HCT116 (cell line): ENCODE results near the gene CDHR4. TPM values are rescaled to one million over a fixed set of nuclear protein-coding genes. Genes with fewer than 3 reads are reported as not detected.
A peak's percentile ranks its signal among the peaks of the same experiment; 100 is the strongest.

Source experiments
- ATAC-seq: fragments of 200-7000 bp; cut with Tn5 transposase; 2 replicates; pipeline ENCODE4 v1.9.1; 2020; ENCODE audit warnings: mild to moderate bottlenecking, moderate library complexity
- BruUV-seq: library from RNA; stranded (reverse); fragments of 400-500 nt; replicated peaks from 2 replicates; lab custom pipeline; 2021; lab: Mats Ljungman, UMichigan
- CTCF ChIA-PET: fragments of 300-600 bp; sonication (Branson Sonifier 250); formaldehyde crosslinking; loops from one replicate; lab custom pipeline; 2021; ENCODE audit warnings: antibody characterized with exemption; lab: Charles Lee
- POLR2A ChIA-PET: fragments of 300-600, 350-600 bp; sonication (Branson Sonifier 250); formaldehyde crosslinking; loops from one replicate; lab custom pipeline; 2021; ENCODE audit warnings: antibody characterized with exemption; lab: Charles Lee
- RAD21 ChIA-PET, 2 experiments: fragments of 300-600 bp; sonication (Branson Sonifier 250); formaldehyde crosslinking; loops; one replicate each; lab custom pipeline; 2023; ENCODE audit warnings: low total read pairs in 2 of 2; ENCODE audit not compliant: uncharacterized antibody in 2 of 2, unreplicated experiment in 2 of 2, low non-redundant PET in 1 of 2; lab: Charles Lee
- DNase-seq: peaks from one replicate; pipeline ENCODE4 v3.0.0-alpha.2; 2010; ENCODE audit warnings: low read depth, low spot score
- H2AFZ ChIP-seq: fragments of 200-600 bp; shearing (Covaris generic), sonication (generic); 2 replicates; pipeline ENCODE4 v1.6.1; 2017; ENCODE audit warnings: low read depth, mixed run types, mixed read lengths, antibody characterized with exemption, low read length; ENCODE audit not compliant: poor library complexity, severe bottlenecking
- H3K27ac ChIP-seq: 2 replicates; pipeline ENCODE4 v1.5.1; 2012; ENCODE audit warnings: low read depth, low read length
- H3K27me3 ChIP-seq: fragments of 200-600 bp; sonication (generic); 2 replicates; pipeline ENCODE4 v1.6.1; 2016; ENCODE audit warnings: mixed run types, low read length, mixed read lengths; ENCODE audit not compliant: insufficient read depth
- H3K36me3 ChIP-seq, 2 experiments: fragments of 200-500 bp in 1 of 2; fragments of 200-600 bp in 1 of 2; sonication (Bioruptor generic) in 1 of 2; sonication (generic) in 1 of 2; 2 replicates each; pipeline versions ENCODE4 v1.5.1 to v1.6.1; 2014 to 2016; ENCODE audit warnings: low read length in 2 of 2, inconsistent platforms in 1 of 2, mixed read lengths in 1 of 2, mixed run types in 1 of 2; ENCODE audit not compliant: insufficient read depth in 2 of 2, control insufficient read depth in 1 of 2
- H3K4me1 ChIP-seq, 2 experiments: fragments of 200-600 bp in 1 of 2; sonication (generic) in 1 of 2; 2 replicates each; pipeline versions ENCODE4 v1.5.1 to v1.6.1; 2012 to 2017; ENCODE audit warnings: low read length in 2 of 2, inconsistent platforms in 1 of 2, mild to moderate bottlenecking in 1 of 2, mixed read lengths in 1 of 2, mixed run types in 1 of 2, moderate library complexity in 1 of 2; ENCODE audit not compliant: insufficient read depth in 2 of 2, control insufficient read depth in 1 of 2
- H3K4me2 ChIP-seq: fragments of 200-600 bp; sonication (generic); 2 replicates; pipeline ENCODE4 v1.6.1; 2017; ENCODE audit warnings: mixed run types, low read length, mixed read lengths
- H3K4me3 ChIP-seq, 2 experiments: fragments of 200-600 bp in 1 of 2; sonication (generic) in 1 of 2; replicated peaks in 1 of 2; 2 replicates each; pipeline ENCODE4 v1.5.1; 2011 to 2016; ENCODE audit warnings: low read length in 2 of 2, control low read depth in 1 of 2, low read depth in 1 of 2, mild to moderate bottlenecking in 1 of 2, mixed read lengths in 1 of 2, mixed run types in 1 of 2
- H3K79me2 ChIP-seq: fragments of 200-600 bp; sonication (generic); 2 replicates; pipeline ENCODE4 v1.6.1; 2017; ENCODE audit warnings: mild to moderate bottlenecking, mixed run types, low read length, moderate library complexity, mixed read lengths; ENCODE audit not compliant: insufficient read depth
- H3K9ac ChIP-seq: fragments of 200-600 bp; sonication (generic); 2 replicates; pipeline ENCODE4 v1.6.1; 2016; ENCODE audit warnings: low read length, mixed read lengths
- H3K9me2 ChIP-seq: fragments of 200-600 bp; sonication (generic), shearing (Covaris generic); 2 replicates; pipeline ENCODE4 v1.6.1; 2017; ENCODE audit warnings: mixed run types, mild to moderate bottlenecking, moderate library complexity; ENCODE audit not compliant: insufficient read depth
- H3K9me3 ChIP-seq, 2 experiments: fragments of 200-500 bp in 1 of 2; fragments of 200-600 bp in 1 of 2; sonication (Bioruptor generic) in 1 of 2; sonication (generic) in 1 of 2; 2 replicates each; pipeline ENCODE4 v1.6.1; 2014 to 2017; ENCODE audit warnings: low read length in 2 of 2, mixed read lengths in 2 of 2, inconsistent platforms in 1 of 2, low read depth in 1 of 2, mild to moderate bottlenecking in 1 of 2, mixed run types in 1 of 2, moderate library complexity in 1 of 2; ENCODE audit not compliant: control insufficient read depth in 1 of 2, insufficient read depth in 1 of 2
- H4K20me1 ChIP-seq: fragments of 200-600 bp; sonication (generic), shearing (Covaris generic); 2 replicates; pipeline ENCODE4 v1.6.1; 2017; ENCODE audit warnings: mixed run types, mild to moderate bottlenecking, moderate library complexity; ENCODE audit not compliant: insufficient read depth
- EGR1 ChIP-seq: IDR thresholded peaks from 2 replicates; pipeline ENCODE4 v1.6.1; 2012; ENCODE audit warnings: low read depth
- EZH2 ChIP-seq: fragments of 200-600 bp; sonication (generic); IDR thresholded peaks from 2 replicates; pipeline ENCODE4 v1.6.1; 2017; ENCODE audit warnings: antibody characterized with exemption, mixed run types
- EZH2phosphoT487 ChIP-seq: fragments of 200-600 bp; IDR thresholded peaks from 2 replicates; pipeline ENCODE4 v1.6.1; 2018; ENCODE audit warnings: antibody characterized with exemption, borderline replicate concordance
- POLR2A ChIP-seq: IDR thresholded peaks from 2 replicates; pipeline ENCODE4 v1.7.0; 2011; ENCODE audit warnings: borderline replicate concordance; ENCODE audit not compliant: insufficient read depth, insufficient read length; ENCODE audit errors: extremely low read depth
- POLR2AphosphoS5 ChIP-seq: IDR thresholded peaks from 2 replicates; pipeline ENCODE4 v1.6.1; 2011; ENCODE audit warnings: mild to moderate bottlenecking, low read depth, low read length, moderate library complexity
- SIN3A ChIP-seq: IDR thresholded peaks from 2 replicates; pipeline ENCODE4 v1.6.1; 2012; ENCODE audit warnings: low read depth
- TCF7L2 ChIP-seq: IDR thresholded peaks from 2 replicates; pipeline ENCODE4 v1.7.0; 2011; ENCODE audit warnings: borderline replicate concordance, inconsistent platforms; ENCODE audit not compliant: insufficient read depth, insufficient read length; ENCODE audit errors: extremely low read depth
- YY1 ChIP-seq: IDR thresholded peaks from 2 replicates; pipeline ENCODE4 v1.6.1; 2011; ENCODE audit warnings: low read length, low read depth, moderate library complexity, mild to moderate bottlenecking; ENCODE audit not compliant: insufficient replicate concordance; ENCODE audit errors: extremely low read depth
- ZNF274 ChIP-seq: fragments of 200-500 bp; sonication (Bioruptor generic); IDR thresholded peaks from 2 replicates; pipeline ENCODE4 v1.6.1; 2014; ENCODE audit warnings: mild to moderate bottlenecking, low read depth, low read length, inconsistent platforms
- intact Hi-C: fragments of 100-400 bp; cut with micrococcal nuclease; formaldehyde crosslinking; loops from 2 replicates; pipeline ENCODE4 v1.10.0; 2022
- total RNA-seq: library from RNA; stranded (reverse); gene quantifications from one replicate; pipeline ENCODE4 v1.2.1, GENCODE V29; 2021; ENCODE audit not compliant: unreplicated experiment
- TF ChIP-seq, protein P1 (sequence below): IDR thresholded peaks from 2 replicates; pipeline ENCODE4 v1.6.1; 2012

CDHR4 gene
- total RNA-seq, 1 experiment from 2014 or later: not detected

DNA sequence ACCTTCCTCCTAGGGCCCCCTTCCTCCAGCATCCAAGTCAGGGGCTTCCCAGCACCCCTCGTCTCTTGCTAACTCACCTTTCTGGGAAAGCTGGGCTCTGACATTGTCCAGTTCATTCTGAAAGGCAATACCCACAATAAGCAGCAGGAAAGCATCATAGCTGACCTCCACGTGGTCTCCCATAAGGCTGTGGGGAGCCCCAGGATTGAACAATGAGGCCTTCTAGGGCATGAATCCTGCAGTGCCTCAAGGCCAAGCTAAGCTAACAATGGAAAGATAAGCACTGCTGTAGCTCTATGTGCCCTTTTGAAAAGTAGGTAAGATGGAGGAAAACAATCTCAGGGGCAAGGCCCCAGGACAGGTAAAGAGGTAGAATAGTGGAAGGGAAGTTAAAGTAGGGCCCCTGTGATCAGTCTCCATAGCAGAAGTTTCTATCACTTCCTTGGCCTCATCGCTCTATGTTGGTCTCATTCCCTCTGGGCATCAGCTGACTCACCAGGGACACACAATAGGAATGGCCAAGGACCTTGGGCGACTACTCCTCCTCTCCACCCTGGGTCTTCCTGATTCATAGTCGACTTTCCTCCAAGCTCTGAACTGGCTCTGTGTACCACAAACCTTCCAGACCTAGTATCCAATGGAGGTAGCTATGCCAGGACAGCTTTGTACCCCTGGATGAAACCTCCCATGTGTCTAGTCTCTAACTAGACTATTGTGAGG, 45.0 kb upstream of the CDHR4 start:
- no TSS peak for BruUV-seq
- Histone ChIP-seq H3K4me3 (no peak overlapping the region), H3K4me2 (no peak overlapping the region), H3K36me3 (peaks cover 18 to 39% of the 10 kb centered on the region in 2 experiments; a peak in 3 of 4 replicates), H3K4me1 (peaks cover 4 to 10% of the 10 kb centered on the region in 2 experiments; a peak in 1 of 4 replicates), H3K27me3 (no peaks in the 10 kb centered on the region), H3K27ac (no peak overlapping the region), H3K9me2 (no peaks in the 10 kb centered on the region), H4K20me1 (no peaks in the 10 kb centered on the region; the same call in 1 of the 2 replicates), H3K79me2 (peaks cover 5% of the 10 kb centered on the region; the same call in 1 of the 2 replicates), H3K9me3 (no peaks in the 10 kb centered on the region)
- ChIA-PET CTCF (no interaction called here), RAD21 (no interaction called here), POLR2A (no interaction called here)
- no peak for ATAC-seq
- DNase-seq: no peak
- intact Hi-C loops: no loop called here
- TF ChIP-seq EGR1 (no peak), POLR2A (no peak), POLR2AphosphoS5 (no peak), EZH2phosphoT487 (no peak), ZNF274 (no peak), SIN3A (no peak), EZH2 (no peak)
- TF ChIP-seq, protein P1, sequence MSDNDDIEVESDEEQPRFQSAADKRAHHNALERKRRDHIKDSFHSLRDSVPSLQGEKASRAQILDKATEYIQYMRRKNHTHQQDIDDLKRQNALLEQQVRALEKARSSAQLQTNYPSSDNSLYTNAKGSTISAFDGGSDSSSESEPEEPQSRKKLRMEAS: no peak
- TF ChIP-seq, all 23 proteins: peak for 0
- H3K9ac ChIP-seq: no peak overlapping the region
- H2AFZ ChIP-seq: no peak overlapping the region

DNA sequence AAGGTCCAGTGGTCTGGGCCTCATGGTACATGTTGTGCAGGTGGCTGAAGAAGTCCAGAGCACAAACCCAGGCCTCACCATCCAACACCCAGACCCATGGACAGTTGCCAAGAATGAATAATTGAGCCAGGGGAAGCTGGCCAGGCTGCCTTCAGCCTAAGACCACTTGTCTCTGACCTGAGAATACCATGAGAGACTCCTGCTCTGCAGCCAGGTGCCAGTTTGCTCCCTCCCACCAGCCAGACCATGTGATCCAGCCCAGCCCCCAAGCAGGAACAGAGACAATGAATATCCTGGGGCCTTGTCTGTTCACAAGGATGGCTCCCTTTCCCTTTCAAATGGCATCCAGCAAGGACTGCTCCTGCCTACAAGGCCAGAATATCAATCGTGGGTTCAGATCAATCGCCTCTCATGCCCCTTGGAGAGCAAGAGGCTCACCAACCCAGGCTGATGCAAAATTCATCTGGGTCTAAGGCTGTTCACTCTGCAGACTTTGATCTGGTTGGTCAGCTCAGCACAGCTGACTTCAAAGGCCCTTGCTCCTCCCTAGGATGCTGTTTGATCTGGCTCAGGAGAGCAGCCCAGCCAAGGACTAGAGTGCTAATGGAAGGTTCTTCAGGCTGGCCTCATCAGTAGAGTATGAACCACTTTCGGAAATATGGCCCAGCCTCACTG, 43.3 kb upstream of the CDHR4 start:
- Histone ChIP-seq H3K4me2 (no peak overlapping the region), H3K9ac (no peak overlapping the region), H3K27me3 (no peaks in the 10 kb centered on the region), H3K9me3 (no peaks in the 10 kb centered on the region), H3K4me3 (no peak overlapping the region), H3K9me2 (no peaks in the 10 kb centered on the region), H3K79me2 (peaks cover under 1% of the 10 kb centered on the region; the same call in 1 of the 2 replicates), H2AFZ (no peak overlapping the region), H3K4me1 (peaks cover 4 to 10% of the 10 kb centered on the region in 2 experiments; a peak in 1 of 4 replicates), H3K27ac (no peak overlapping the region), H3K36me3 (peaks cover 18 to 36% of the 10 kb centered on the region in 2 experiments; a peak in 3 of 4 replicates), H4K20me1 (no peaks in the 10 kb centered on the region; the same call in 1 of the 2 replicates)
- CTCF ChIA-PET: interaction anchor here (2.8 kb wide), 1 partner anchor 40 kb away, joined by 13 read pairs; the partner anchor contains the start of gene INKA1
- RAD21 ChIA-PET: interaction anchor here in 1 of 2 experiments (0.5 kb wide), 1 partner anchor 35 kb away, joined by 5 read pairs; no protein-coding TSS in a partner anchor
- intact Hi-C loops: no loop called here
- DNase-seq: no peak
- POLR2A ChIA-PET: no interaction called here
- BruUV-seq: no TSS peak
- TF ChIP-seq YY1 (no peak), TCF7L2 (peak; percentile 33)
- ATAC-seq: no peak
